CD4-positive, alpha-beta T cell treated with Interleukin-4 for 1 hour (primary cell): Measurements from ENCODE around the gene OR4K17.
"Not testable (repeated sequence)": the region's sequence is repeated elsewhere in the genome, so short reads cannot be mapped to it uniquely, and the experiment has no call there.

Experiments used
- DNase-seq, 2 donors: peaks; one replicate each; pipeline ENCODE4 v3.0.0-alpha.2; 2020 to 2022

Gene OR4K17, protein sequence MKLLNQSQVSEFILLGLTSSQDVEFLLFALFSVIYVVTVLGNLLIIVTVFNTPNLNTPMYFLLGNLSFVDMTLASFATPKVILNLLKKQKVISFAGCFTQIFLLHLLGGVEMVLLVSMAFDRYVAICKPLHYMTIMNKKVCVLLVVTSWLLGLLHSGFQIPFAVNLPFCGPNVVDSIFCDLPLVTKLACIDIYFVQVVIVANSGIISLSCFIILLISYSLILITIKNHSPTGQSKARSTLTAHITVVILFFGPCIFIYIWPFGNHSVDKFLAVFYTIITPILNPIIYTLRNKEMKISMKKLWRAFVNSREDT

GRCh38 chr14:20110438-20110837 is at the start of gene OR4K17:
TSS of gene OR4K17 (plus strand) at chr14:20110739. CDS start at chr14:20117500, 6,761 bp downstream.
- no peak for DNase-seq

DNA sequence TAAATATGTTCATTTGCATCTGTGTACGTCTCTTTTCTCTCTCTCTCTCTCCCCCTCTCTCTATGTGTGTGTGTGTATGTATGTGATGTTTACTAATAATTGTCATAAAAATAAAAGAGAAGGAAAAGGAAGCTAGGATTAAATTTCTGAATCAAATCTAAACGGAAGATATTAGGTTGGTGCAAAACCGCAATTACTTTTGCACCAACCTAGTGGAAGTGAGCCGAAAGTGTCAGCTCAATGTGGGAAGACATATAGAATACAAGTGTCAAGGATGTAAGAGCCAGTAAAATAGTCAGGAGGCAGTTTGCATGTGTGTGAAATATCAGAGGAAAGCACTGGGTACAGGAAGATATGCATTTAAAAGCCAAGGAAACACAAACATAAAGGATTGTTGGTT is 18.5 kb upstream of the OR4K17 start:
- no peak for DNase-seq

- DNase-seq: no peak
These were observed 17.1 kb upstream of the OR4K17 start for GRCh38 chr14:20093442-20093841.

- DNase-seq: not testable (repeated sequence)
These were observed 11.4 kb upstream of the OR4K17 start for GRCh38 chr14:20098926-20099770.

DNA sequence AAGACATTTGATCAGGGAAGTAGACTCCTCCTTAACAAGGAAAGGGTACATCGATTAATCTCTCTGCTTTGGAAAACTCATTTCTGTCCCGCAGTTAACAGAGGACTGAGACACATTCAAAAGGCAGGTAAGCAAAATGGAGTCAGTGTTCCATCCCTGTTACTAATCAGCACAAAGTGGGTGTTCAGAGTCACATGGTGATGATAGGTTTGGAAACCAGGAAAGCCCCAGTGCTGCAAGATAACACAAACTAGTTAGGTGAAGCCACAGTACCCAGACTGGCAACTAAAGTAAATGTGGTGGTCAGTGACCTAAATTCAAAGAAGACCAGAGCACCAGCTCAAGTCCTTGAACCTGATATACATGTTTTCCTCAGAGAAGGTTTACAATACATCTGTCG is 1.8 kb downstream of the OR4K17 start:
- no peak for DNase-seq

DNA sequence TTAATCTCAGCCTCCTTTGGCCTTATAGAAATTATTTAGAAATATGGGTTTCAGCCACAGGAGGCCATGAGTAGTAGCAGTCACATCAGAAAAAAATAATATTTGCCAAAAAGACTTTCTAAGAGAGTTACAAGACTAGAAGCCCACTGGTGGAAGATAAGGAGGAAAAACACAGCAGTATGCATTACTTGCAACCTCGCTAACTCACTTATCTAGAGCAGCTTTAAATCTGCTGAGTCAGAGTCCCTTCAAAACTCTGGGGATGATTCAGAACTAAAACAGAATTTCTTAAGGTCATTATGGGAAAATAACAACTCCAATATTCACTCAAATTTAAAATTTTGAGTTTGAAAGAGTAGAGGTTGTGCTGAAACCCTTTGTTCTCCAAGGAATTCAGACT is 6.2 kb downstream of the OR4K17 start:
- no peak for DNase-seq

DNA sequence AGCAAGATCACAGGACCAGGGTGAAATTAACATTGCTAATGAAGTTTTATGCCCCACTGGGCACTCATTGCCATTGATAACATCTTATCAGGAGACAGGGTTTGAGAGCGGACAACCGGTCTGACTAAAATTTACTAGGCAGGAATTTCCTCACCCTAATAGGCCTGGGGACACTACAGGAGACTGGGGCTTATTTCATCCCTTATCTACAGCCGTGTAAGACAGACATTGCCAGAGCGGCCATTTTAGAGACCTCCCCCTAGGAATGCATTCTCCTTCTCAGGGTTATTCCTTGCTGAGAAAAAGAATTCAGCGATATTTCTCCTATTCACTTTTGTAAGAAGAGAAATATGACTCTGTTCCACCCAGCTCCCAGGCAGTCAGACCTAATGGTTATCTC is 8.3 kb downstream of the OR4K17 start:
- no peak for DNase-seq

- no peak for DNase-seq
These were observed 28.0 kb downstream of the OR4K17 start, which contains the start of gene OR4N5 for GRCh38 chr14:20138520-20138919. TSS of gene OR4N5 (plus strand) at chr14:20138820. CDS start at chr14:20143736, 4,916 bp downstream.

DNA sequence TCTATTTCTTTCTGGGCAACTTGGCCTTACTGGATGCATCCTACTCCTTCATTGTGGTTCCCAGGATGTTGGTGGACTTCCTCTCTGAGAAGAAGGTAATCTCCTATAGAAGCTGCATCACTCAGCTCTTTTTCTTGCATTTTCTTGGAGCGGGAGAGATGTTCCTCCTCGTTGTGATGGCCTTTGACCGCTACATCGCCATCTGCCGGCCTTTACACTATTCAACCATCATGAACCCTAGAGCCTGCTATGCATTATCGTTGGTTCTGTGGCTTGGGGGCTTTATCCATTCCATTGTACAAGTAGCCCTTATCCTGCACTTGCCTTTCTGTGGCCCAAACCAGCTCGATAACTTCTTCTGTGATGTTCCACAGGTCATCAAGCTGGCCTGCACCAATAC is 33.4 kb downstream of the OR4K17 start:
- no peak for DNase-seq

- no peak for DNase-seq
These were observed 34.3 kb downstream of the OR4K17 start for GRCh38 chr14:20144820-20145219.

GRCh38 chr14:20164462-20164861 is 53.9 kb downstream of the OR4K17 start:
- no peak for DNase-seq

GRCh38 chr14:20167091-20167490 is 56.6 kb downstream of the OR4K17 start:
- no peak for DNase-seq

DNA sequence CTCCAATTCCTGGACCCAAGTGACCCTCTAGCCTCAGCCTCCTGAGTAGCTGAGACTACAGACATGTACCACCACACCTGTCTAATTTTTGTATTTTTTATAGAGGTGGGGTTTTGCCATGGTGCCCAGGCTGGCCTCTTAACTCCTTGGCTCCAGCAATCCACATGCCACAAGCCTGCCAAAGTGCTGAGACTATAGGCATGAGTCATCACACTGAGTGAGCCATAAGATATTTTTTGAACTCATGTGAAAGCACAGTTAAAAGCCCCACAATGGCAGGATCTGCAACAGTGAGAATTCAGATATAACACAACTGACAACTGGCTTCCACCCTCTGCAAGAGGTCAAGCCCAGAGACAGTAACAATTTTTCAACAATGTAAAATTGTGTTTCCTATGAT is 59.3 kb downstream of the OR4K17 start:
- not testable (repeated sequence) for DNase-seq
